ENCODE data around the gene CENPM.
A peak's percentile ranks its signal among the peaks of the same experiment; 100 is the strongest.

CENPM gene, protein sequence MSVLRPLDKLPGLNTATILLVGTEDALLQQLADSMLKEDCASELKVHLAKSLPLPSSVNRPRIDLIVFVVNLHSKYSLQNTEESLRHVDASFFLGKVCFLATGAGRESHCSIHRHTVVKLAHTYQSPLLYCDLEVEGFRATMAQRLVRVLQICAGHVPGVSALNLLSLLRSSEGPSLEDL

DNA sequence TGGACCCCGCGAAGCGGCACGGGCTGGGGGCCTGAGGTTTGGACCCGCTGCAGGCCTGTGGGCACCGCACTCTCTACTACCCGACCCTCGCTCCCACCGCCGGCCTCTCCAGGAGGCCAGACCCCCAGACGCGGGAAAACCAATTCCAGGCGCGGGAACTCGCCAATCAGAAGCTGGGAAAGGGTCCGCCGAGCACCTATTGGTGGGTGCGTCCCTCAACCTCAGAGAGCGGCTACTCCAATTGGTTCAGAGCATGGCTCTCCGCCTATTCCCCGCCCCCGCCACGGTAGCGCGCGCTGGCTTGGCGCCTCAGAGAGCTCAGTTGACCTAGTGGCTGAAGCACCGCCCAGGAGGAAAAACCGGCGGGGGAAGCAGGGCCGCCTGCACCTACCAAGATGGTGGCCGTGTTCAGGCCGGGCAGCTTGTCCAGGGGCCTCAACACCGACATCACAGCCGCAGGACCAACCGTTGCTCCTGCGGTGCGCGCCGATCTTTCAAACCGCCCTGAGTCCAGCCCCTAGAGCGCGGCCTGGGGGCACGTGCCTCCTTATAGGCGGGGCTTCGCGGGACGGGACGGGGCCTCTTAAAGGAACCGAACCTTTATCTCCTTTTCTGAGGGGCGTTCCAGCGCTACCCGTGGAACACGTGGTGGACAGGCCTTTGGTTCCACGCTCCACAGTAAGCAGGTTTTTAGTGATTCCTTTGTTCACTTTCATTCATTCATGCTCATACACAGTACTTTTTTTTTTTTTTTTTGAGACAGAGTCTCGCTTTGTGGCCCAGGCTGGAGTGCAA is at the start of gene CENPM:
CENPM (minus strand) TSS at position 524 of the 795 bp plus-strand sequence; CDS start at position 448, 76 bp downstream.
- DNase-seq, result peak; percentile 83 to 84

DNA sequence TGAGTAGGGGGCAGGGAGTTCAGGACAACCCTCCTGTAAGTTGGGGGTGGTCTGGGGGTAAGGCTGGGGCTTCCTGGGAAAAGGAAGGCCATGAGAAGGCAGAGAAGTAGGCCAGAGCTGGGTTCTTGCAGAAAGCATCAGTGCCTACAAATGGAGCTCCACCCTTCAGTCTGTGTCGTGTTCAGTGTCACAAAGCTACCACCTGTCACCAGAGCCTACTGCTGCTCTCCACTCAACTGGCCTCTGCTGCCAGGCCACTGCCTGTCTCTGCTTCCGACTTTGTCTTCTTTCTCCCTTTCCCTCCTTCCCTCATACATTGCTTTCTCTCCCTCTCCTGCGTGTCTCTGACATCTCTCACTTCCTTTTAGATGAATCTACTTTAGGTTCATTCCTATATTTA is 48.3 kb upstream of the CENPM start:
- no peak for DNase-seq

DNA sequence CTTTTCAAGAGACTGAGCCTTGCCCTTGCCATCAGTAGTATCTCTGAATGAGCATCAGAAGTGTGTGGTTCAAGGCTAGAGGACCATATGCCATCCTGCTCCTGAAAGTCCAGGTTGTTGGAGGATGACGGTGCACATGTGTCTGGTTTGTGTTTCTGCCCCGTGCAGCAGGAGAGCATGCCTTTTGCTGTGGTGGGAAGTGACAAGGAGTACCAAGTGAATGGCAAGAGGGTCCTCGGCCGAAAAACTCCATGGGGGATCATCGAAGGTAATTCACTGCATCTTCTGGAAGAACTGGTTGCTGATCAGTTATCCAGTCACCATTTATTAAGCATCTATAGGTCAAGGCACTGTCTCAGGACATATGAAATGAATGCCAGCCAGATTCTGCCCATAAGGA is 45.5 kb upstream of the CENPM start:
- DNase-seq, result no peak

DNA sequence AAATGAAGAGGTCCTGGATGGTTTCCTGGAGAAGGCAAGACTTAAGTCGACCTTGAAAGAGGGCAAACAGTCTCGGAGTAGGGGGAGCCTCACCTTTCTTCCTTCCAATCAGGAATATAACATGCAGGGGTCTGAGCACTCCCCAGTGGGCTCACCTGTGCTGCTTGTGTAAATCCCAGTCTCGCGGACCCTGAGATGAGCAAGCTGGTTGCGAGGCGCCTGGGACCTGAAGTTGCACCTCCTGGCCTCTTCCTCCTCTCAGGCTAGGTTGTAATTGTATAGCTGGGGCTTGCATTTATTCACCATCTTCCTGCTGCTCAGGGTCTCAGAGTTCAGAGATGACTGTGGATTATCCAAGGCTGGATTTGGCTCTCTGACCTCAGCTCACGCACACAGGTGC is 44.2 kb upstream of the CENPM start:
- no peak for DNase-seq

DNA sequence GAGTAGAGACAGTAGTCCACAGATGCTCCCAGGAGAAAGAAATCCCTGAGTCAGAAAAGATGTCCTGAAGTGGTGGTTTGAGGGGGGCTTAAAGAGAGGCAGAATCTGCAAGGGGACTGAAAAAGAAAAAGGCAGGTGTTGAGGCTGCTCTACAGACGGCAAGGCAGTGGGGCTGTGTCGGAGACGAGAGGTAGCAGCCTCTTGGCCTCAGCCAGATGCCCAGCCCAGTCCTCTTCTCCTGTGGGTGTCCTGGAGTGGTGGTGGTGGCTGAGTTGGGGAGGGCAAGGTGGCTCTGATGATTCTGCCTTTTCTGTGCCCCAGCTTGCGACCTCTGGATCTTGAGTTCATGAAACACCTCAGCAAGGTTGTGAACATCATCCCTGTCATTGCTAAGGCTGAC is 42.3 kb upstream of the CENPM start:
- DNase-seq, result no peak

DNA sequence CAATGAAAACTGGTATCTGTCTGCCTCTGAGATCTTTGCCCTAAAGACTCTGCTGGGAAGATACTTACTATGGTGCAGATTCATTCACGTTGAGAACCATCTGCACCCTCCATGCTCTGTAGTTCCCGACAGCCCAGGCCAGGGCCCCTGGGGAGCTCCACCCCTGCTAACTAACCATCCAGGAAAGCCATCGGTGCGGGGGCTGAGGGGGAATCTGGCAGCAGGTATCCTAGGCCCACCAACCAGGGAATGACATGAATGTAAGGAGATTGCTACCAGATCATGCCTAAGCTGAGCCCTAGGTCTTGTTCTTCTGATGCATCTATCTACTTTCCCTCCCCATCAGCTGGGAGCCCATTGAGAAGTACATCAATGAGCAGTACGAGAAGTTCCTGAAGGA is 40.3 kb upstream of the CENPM start:
- DNase-seq, result no peak

DNA sequence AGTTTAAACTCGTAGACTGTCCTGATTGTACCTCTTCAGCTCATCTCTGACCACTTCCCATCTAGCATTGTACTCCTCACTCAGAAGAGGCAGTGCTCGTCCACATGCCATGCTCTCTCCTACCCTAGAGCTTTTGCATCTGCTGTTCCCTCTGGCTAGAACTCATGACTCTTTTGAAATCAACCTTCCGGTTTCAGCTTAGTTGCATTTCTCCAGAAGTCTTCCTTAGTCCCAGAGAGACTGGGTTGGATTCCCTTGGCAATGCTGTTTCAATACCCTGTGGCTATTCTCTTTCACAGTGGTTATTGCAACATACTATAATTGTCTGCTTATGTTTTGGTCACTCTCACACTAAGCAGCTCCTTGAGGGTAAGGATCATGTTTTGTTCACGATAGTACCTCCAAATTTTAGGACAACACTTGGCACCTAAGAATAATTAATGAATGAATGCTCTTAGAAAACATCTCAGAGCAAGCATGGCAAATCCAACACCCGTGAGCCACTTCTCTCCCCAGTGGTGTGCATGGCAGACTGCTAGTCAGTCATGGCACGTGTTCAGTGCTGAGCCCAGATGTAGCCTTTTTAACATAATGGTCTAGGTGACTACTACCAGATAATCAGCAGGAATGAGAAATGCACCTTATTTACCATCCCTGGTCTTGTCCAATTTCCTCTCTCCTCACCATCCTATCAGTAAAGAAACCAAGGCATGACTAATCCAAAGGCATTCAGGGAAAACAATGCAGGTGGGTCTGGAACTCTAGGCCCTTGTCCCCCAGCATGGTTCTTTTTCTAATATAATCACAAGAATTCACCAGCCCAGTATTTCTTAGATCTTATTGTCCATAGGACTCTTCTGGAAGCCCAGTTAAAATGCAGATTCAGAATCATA is 36.8 kb upstream of the CENPM start:
- DNase-seq, result no peak

DNA sequence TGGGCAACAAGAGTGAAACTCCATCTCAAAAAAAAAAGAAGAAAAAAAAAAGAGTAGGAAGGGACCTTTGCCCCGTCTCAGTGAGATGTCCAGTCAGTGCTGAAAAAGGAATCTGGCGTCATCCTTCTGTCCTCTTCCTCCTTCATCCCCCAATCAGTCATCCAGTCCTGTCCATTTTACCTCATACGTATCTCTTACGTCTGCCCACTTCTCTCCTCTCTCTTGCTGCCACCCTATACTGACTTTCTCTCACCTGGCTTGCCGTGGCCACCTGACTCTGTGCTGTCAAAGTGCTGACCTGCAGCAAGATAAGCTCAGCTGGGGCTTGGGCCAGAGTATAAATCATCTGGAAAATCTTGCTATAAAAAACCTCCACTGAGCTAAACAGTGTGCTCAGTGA is 35.9 kb upstream of the CENPM start:
- DNase-seq, result no peak

DNA sequence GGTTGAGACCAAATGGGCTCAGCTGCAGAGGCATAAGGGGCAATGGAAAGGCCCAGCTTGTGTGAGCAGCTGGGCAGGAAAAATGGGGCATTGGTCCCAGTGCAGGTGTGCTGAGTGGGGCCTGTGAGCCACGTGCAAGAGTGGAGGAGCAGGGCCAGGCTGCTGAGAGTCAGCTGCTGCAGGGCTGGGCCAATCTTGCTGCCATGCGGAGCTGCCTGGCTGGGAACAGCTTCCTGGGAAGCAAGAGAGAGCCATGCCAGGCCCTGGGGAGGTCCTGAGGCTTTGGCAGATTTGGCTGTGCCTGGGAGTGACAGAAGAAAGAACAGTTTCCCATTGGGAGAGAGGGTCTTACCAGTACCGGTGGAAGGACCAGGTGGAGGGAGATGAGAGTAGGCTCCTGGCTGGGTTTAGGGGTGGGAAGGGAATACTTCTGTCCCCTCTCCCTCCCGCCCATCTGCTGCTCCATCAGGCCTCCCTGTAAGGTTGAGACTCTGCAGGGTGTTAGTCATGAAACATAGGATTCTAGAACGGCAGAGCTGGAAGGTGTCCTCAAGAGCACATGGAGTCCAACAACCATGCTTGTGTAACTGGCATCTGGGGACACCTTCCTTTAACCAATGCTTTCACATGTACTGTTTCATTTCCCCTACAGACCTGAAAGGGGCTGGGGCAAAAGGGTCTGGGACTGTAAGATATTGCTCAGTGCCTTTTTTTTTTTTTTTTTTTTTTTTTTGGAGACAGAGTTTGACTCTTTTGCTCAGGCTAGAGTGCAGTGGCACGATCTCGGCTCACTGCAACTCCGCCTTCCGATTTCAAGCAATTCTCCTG is 32.7 kb upstream of the CENPM start:
- no peak for DNase-seq

DNA sequence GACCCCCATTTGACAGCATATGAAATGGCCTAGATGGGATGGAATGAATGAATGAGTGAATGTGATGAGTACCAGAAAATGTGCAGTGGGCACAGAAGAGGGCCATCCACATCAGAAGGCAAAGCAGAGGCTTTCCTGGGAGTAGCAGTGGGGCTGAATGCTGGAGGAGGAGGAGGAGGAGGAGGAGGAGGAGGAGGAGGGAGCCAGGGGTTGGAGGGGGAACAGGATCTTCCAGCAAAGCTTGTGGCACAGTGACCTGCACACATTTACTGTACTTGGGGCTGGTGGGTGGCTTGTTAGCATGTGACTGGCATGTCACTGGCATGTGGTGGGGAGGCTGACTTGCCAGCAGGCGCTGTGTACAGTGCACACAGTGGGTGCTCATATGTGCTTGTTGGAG is 31.8 kb upstream of the CENPM start:
- no peak for DNase-seq

DNA sequence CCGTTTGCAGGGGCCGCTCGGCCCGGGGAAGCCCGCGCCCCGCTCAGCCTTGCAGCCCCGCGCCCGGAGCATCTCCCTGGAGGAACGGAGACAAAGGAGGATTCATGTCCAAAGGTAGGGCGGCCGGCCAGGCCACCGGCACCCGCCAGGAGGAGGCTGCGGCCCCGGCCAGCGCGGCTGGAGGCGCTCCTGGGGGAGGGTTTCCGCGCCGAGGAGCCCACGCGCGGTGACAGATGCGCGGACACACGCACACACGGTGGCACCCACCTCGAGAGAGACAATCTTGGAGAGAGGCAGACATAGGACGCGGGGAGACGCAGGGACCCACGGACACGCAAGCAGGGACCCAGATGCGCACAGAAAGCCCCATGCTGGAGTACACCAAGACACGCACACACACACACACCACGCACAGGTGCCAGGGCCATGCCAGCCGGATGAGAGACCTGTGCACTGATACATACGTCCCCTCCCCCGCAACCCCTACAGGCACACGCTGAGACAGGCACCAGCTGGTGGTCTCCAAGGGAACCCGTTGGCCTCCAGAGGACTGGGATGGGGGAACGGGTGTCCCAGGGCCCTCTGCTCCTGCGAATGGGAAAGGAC is 30.1 kb upstream of the CENPM start:
- DNase-seq, result no peak

DNA sequence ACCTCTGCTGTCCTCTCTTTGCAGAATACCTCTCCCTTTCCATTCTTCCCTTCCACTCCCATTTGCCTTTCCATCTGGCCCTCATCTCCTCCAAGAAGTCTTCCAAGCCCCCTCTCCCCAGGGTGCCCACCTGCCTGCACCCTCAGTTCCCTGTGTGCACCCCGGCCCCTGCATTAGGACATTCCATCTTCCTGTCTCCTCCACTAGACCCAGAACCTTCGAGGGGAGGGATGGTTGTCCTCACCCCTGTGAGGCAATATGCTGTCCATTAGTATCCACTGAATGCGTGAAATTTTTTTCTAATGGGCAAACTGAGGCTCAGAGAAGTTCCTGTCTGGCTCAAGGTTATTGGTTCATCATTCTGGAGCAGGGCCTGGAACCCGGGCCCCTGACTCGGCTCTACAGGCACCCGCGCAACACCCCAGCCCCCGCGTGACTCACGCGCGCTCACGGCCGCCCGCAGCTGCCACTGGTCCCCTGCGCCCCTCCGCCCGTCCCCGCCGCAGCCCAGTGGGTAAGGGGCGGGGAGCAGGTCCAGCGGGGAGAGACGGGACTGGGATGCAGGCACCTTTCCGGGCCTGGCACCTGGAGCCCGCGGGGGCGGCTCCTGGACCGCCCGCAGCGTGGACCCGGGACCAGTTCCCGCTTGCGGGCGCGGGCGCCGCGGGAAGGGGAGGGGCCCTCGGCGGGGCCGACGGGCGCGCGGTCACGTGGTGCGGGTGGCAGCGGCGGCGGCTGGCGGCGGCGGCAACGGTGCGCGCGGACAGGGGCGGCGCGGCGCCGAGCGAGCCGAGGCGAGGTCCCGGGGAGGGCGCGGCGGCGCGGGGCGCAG is 29.3 kb upstream of the CENPM start:
- DNase-seq, result peak; percentile 17 to 33

DNA sequence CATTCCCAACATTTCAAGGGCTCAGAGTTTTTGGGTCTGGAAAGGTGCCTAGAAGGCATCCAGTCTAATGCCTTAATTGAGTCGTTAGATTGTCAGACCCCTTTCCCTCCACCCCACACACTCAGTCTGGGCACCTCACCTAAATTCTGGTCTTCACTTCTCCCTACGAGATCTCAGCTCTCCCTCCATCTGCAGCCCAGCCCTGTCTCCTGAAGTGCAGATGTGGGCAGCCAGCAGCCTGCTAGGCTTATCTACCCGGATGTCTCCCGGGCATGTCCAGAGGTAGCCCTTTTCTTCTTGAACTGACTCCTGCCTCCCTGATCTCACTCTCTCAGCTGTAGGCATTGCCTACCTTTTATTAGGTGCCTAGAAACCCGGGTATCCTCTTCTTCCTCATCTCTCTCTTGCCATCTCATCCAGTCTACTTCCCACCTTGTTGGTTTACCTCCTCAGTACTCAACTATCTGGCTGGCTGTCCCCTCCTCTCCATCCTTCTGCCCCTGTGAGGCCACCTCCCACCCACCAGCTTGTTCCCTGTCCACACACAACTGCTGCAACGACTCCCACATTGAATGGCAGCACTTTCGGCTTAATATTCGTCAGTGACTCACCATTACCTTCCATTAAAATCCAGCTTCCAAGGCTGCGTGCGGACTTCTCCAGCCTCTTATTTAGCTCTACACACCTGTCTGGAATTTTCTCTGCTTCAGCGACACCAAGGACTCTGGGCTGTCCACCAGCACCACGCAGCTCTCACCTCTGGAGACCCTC is 28.5 kb upstream of the CENPM start:
- no peak for DNase-seq

DNA sequence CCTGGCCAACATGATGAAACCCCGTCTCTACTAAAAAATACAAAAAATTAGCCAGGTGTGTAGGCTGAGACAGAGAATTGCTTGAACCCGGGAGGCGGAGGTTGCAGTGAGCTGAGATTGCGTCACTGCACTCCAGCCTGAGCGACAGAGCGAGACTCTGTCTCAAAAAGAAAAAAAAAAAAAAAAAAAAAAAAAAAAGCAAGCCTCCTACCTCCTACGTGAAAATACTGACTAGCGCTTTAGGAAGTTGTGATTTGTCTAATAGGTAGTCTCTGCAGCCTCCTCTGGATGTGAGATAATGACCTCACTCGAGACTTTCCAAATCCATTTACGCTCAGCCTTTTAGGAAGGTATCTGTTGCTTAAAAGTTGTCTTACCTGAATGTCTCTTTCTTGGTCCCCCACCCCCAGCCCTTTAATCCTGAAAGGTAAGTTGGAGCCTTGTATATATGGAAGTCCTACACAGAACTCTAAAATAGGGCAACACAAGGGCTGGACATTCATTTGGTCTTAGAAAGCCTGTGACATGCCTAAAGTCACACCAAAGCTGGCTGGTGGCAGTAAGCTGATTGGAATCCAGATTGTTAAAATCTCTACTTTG is 27.8 kb upstream of the CENPM start:
- DNase-seq, result no peak

DNA sequence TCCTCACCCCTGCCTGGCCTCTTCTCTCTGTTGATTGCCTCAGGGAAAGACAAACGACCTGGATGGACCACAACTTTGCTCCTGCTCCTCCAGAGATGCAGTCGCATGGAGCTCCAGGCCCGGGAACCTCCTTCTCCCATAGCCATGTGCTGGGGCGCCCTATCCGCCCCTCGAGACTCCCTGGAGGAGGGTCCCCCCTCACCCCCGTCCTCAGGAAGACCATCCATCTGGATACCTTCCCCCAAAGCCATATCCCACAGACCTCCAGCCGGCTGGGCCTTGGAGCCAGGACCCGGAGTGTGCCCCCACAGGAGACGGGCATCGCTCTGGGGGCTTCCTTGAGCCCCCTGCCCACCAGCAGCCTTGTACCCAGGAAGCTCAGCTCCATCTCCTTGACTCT is 24.5 kb upstream of the CENPM start:
- DNase-seq, result no peak

DNA sequence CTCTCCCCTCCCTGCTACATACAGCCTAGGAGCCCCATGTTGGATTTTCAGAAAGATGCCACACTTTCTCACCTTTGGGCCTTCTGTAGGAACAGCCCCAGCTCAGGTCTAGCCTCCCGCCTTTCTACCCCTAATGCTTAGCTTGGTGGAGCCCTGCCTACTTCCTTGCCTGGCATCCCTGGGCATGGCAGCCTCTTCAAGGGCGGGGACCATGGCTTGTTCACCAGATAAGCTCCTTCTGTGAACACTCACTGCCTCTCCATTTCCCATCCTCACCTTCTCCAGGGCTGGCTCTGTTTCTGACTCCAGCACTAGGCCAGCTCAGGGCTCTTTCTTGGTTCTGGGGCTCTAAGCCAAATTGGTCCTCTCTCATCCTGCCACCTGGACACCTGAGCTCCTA is 23.6 kb upstream of the CENPM start:
- DNase-seq, result no peak

DNA sequence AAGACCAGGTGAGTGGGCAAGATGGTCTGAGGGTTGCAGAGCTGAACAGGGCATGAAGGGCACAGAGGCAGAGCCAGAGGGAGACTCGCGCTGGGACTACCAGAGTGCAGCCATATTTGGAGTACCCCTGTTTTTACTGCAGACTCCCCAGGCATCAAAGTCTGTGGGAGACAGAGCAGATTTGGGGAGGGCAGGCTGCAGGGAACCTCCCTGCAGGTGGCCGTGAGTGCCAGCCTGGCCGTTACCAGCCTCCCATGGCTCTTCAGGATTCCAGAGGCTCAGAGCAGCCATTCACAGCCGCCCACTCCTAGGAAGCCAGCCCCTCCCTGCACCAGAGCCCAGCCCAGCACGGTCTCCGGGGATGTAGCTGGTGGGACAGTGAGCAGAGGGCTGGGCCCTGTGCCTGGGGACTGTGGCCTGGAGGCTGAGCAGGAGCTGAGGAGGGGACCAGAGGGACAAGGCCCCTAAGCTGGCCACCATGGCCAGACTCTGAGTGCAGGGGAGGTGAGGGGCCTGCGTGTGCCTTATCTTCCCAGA is 22.2 kb upstream of the CENPM start, which contains the start of gene SEPTIN3:
SEPTIN3 (plus strand) TSS at position 334 of the 537 bp plus-strand sequence. CDS start 2,050 bp downstream, outside the sequence.
- DNase-seq, result no peak

DNA sequence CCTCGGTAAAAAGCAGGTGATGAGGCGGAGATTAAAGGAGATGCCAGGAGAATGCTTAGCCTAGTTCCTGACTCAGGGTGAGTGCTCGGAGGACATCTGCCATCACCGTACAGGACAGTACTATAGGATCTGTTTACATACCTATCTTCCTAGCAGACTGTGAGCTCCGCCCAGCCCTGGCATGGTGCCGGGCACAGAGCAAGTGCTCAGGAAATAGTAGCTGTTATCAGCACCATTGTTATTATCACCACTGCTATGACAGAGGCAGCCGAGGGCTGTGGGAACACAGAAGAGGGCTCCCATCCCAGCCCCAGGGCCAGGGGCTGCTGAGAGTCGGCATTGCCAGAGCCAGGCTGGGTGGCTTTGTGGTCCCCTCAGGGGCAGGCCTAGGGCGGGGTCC is 21.6 kb upstream of the CENPM start:
- DNase-seq, result no peak

DNA sequence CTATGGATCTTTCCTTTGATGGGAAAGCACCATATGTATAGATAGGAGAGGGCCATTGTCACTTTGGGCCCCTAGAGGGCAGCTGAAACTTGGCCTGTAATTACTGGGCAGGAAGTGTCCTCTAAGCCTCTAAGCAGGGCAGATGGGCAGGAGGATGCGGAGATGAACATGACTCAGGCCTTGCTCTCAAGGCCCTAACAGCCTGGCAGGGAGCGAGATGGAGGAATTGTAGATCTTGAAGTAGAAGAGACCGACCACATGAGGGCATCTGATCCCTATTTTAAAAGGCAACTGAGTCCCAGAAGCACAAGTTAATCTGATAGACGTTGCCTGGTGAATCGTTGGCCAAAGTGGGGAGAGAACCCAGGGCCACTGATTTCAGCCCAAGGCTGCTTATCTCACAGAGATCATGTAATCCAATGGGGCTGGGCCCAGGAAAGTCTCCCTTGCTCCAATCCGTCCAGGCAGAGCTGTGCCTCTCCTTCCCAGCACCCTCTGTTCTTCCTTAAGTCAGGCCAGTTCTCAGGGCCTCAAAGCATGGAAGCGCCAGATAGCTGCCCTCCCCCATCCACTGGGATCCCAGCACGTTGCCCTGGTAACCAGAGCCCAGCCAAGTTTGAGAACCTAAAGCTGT is 19.8 kb upstream of the CENPM start:
- DNase-seq, result no peak

Data from activated CD4-positive, alpha-beta T cell treated with anti-CD3 and anti-CD28 coated beads, Interleukin-2, amount 50 U/mL, for 4 hours (primary cell).